Left renal cortex interstitium (tissue), 4 donors: ENCODE measurements around the gene ACOXL. TPM values are rescaled to one million over a fixed set of nuclear protein-coding genes. Genes with fewer than 3 reads are reported as not detected.

Experiments used
- DNase-seq, 4 donors: peaks; one replicate each; pipeline ENCODE4 v3.0.0-alpha.2; 2013; ENCODE audit warnings: low read depth in 4 of 4, low spot score in 2 of 4, missing footprints in 1 of 4
- polyA plus RNA-seq, 4 donors: library from polyadenylated mRNA; unstranded; fragments of 120-200 nt; gene quantifications; one replicate each; pipeline ENCODE4 v1.2.1, GENCODE V29; 2013; ENCODE audit not compliant: insufficient read length in 4 of 4

The ACOXL gene
- polyA plus RNA-seq, 4 donors = 0.43 to 1.2 (median 0.76) TPM

DNA sequence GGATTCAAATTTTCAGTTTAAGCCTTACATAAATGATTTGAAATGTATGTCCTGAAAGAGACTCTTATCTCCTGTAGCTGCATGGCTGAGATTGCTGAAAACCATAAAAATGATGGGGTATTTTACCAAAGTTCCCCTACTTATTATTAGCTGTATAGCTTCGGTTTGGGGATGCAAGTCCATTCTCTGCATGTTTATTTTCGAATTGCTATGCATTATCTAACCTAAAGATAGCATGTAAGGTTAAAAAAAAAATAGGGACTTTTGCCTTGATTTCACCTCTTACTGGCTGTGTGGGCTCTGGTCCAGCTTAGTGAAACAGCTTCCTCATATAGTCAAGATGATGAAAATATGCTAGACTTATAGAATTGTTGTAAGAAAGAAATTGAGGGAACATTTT is 14.0 kb upstream of the ACOXL start:
- no peak for DNase-seq

DNA sequence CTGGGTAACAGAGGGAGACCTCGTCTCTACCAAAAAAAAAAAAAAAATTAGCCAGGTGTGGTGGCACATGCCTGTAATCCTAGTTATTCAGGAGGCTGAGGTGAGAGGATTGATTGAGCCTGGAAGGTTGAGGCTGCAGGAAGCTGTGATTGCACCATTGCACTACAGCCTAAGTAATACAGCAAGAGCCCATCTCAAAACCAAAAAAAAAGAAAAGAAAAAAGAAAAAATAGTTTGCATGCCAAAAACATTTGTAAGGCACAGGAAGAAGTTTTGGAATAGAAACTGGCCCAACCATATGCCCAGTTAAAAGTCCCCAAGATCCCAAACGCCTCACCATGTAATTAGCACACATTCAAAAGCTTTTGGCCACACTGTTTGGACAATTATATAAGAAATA is 13.4 kb upstream of the ACOXL start:
- DNase-seq = no peak

DNA sequence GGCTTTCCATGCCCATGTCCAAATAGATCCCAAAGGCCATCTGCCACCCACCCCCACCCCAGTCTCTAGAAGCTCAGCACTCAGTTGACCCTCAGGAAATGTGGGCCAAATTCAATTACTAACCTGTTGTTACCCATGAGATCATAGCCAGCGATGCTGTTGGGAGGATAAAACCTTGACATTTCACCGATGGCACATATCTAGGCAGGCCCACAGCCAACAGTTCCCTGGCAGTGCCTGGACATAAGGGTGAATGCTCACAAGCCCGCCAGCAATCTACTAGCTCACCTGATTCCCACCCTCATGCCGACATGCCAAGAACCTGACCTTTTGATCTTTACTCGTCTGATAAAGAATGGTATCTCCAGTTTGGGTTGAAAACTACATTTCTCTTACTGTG is 11.8 kb upstream of the ACOXL start:
- no peak for DNase-seq

DNA sequence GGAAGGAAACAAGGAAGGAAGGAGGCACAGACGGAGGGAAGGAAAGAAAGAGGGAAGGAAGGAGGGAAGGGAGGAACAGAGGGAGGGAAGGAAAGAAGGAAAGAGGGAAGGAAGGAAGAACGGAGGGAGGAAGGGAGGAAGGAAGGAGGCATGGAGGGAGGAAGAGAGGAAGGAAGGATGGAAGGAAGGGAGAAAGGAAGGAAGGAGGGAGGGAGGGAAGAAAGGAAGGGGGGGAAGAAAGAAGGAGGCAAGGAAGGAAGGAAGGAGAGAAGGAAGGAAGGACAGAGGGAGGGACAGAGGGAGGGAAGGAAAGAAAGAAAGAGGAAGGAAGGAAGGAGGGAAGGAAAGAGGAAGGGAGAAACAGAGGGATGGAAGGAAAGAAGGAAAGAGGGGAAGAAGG is 7.6 kb upstream of the ACOXL start:
- no peak for DNase-seq

DNA sequence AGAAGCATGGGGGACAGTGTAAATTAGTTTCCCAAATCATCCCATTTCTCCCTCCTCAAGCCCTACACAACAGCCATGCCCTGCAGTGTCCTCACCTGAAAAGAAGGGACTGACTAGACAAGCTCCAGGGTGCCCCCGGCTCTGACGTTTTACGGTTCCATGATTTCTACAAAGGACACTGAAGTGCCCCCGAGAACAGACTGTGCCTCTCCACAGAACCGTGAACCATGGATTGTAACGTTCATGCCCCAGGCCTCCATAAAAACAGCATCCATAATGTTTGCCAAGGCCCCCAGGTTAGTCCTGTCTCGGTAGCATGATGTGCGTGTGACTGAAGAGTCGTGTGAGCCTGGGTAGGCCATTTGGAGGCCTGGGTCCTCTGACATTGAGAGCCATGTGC is 7.0 kb upstream of the ACOXL start:
- DNase-seq = no peak

DNA sequence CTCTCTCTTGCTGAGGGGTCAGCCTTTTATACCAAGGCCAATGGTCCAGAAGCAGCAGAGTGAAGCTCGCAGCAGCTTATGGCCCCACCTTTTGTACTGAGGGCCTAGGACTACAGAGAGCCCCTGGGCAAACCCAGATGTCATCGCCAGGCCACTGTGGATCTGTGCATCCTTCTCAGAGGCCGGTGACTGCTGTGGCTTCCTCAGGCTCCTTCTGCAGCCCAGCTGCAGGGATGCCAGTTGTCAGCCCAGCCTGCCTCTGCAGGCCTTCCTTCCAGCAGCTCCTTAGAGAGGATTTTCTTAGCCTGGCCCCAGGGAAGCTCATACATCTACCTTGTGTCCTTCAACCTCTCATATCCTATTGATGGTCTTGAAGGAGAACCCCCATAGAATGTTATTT is 6.5 kb upstream of the ACOXL start:
- DNase-seq = no peak

DNA sequence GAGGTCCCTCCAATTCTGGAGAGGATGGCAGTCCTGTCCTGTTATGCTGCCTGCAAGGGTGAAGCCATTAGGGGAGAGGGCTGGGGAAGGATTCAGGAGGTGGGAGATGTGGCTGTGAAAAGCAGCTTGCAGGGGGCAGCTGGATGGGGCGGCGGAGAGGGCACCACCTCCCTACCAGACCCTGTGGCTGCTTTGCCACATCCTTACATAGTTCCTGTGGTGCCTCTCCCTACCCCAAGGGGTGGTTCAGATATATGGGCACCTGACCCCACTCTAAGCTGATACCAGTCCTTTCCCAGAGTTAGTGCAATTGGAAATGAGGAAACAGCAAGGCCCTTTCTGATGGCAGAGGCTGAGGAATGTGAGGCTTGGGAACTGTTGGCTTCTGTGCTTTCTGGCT is 6.1 kb upstream of the ACOXL start:
- DNase-seq = no peak

DNA sequence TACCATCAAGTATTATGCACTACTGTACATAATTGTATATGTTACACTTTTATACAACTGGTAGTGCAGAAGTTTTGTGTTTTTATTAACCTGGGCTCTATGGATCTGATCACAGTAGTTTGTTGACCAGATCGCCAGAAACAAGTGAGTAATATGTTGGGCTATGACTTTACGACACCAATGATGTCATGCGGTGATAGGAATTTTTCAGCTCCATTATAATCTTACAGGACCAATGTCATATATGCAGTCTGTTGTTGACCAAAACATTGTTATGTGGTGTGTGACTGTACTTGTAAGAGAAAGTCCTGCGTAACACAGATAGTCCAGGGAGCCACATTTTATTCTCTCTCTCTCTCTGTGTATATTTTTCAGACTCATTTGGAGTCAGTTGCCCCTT is 4.5 kb upstream of the ACOXL start:
- no peak for DNase-seq

DNA sequence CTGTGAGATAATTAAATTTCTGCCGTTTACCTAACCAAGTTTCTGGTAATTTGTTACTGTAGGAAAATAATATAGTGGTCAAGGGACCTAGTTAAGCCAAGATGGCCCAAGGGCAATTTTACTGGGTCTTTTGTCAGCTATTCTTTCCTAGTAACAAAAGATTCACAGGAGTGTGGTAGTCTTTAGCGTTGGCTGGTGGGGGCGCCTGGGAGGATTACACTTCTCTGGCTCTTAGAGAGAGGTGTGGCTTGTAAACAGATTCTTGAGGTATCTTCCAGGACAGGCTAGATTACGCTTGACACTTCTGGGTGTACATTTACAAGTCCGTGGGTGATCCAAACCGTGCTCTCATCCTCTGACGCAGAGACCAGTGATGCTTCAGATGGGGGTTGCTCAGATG is 3.3 kb upstream of the ACOXL start:
- DNase-seq = no peak

DNA sequence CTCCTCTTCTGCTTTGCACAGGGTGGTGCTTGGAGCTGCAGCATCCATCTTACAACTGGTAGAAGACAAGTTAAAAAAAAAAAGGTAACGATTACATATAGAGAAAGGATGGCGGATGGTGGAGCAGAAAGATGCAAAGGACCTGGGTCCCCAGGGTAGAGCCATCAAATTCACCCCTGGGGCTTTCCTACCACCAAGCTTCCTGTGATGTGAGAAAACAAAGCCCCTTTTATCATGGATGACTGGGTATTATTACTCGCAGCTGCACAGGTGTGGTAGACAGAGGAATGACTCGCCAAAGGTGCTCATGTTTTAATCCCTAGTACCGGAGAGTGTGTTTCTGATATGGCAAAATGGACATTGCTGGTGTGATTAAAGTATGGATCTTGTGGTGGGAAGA is 1.3 kb upstream of the ACOXL start:
- no peak for DNase-seq

DNA sequence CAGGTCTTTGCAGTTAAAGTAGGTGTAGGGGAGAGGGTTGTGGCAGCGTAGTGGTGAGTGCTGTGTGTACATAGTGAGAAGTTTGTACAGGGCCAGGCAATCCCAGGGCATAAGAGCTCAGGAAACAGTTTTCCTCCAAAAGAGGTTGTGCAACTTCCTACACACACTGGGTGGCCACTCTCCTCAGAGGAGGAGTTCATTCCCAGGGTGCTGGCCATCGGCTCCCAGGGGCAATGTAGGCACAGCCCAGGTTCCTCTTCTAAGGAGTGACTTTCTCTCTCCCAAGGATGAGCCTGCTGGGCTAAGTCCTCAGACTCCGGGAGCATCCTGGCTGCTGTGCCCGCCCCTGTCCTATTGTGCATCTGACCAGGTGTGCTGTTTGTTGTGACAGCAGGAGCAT is 3.0 kb downstream of the ACOXL start:
- DNase-seq = no peak

DNA sequence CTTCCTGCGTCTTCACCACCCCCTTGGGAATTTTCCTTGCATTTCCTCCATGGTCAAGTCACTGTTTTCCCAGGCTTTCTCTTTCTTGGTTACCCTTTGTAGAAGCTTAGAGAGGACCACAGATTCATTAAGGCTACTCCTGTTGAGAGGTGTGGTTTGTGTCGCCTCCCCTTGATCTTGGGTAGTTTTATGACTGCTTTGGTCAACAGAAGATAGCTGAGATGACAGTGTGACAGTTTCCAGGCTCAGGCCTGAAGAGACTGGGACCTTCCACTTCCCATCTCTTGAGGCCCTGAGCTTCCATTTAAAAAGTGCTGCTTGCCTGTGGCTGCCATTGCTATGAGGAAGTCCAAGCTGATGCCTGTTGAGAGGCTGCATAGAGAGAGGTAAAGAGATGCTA is 5.4 kb downstream of the ACOXL start:
- DNase-seq = no peak

DNA sequence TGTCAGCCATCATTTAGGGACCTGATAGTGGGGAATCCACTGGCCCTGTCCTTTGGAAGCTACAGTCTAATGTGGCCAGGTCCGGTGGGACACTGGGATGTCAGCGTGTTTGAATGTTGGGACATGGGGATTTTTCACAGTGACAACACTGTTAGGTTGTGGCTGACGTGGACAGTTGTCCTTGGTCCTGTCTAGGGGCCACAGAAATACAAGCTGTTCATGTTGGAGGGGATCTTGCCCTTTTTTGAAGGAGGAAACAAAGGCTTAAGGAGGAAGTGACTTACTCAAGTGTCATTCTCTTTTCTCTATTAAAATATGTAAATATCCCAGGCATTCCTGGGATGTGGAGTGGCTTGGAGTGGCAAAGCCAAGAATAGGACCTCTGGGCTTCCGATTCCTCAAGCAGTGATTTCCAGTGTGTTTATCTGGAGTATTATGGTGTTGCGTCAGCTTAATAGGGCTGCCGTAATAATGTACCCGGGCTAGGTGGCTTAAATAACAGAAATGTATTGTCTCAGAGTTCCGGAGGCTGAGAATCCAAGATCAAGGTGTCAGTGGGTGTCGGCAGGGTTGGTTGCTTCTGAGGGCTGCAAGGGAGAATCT is 8.5 kb downstream of the ACOXL start:
- DNase-seq = no peak

DNA sequence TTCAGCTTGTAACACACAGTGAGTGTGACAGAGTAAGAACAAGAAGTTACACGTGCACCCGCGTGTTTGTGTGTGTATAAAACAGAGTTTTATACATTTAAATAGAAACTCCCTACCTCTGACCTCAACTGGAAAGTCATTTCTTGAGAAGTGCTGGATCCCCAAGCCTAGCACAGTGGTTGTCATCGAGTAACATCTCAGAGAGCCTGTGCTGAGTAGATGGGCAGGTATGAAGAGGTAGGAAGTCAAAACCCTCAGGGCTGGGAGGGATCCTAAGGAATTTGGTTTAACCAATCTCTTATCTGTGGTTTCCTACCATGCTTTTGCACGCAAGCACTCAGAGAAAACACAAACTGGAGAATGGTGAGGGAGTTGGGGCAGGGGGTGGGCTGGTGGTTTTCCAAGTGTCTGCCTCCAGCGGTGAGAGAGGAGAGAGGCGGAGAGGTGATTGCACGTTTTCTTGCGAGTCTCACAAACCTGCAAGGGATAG is 9.2 kb downstream of the ACOXL start:
- no peak for DNase-seq

DNA sequence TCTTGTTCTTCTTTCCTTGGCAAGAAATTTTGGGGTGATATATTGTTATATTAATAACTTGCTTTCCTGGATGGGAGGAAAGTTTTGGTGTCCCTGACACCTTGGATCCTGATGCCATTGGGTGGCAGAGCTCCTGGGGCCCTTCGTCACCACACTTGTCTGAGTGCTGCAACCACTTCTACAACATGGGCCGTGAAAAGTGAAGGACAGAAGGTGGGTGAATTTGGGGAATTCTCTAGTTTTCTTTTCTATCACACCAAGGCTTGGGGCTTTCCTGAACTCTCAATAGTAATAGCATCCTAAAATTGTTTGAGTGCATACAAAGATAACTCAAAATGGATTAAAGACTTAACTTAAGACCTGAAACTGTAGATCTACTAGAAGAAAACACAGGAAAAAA is 10.0 kb downstream of the ACOXL start:
- no peak for DNase-seq

DNA sequence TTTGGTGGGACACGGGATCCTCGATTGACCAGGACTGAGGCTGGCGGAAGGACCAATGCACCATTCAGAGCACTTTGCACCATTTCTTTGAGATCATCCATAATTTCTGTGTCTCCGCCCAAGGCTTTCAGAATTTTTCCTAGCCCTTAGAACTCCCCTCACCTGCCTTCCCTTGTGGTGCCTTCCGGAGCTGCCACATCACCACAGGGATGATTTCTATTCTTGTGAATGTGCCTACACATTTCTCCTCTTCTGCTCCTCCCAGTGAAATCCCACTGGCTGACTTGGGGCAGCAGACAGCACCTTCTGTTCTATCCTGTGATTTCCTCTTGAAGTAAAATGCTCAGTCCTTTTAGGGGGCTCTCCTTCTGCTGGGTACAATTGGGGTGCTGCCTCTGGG is 11.2 kb downstream of the ACOXL start:
- DNase-seq = no peak

DNA sequence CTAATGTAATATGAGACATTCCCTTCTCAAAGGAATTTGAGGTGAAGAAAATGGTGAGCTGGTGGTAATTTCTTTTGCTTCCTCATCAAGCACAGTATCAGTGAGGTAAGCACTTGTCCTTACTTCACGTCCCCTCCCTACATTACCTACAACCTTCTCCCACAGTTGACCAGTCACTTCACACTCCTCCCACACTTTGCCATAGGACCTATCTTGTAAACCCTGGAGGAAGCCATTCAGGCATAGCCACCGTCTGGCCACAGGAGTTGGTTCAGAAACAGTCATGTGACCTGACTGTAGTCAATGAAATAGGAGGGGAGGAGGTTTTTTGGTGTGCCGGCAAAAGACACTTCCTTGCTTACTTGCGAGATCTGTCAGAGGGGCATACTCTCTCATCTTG is 12.1 kb downstream of the ACOXL start:
- no peak for DNase-seq

DNA sequence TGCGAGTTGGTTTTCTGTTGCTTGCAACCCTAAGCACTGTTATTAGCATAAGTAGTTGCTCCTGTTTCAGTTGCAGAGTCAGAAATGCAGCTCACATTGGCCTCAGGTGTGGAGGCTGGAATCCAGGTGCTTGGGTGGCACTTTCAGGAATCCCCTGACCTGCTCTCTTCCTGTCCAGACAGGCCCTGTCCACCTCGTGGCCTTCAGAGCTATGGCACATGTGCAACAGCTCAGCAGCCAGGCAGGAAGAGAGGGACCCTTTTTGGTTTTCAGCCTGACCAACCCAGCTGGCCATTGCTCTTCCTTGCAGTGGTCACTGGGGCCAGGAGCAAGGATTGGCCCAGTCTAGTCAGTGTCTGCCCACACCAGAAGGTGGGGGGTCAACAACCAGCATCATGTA is 12.7 kb downstream of the ACOXL start:
- DNase-seq = no peak

DNA sequence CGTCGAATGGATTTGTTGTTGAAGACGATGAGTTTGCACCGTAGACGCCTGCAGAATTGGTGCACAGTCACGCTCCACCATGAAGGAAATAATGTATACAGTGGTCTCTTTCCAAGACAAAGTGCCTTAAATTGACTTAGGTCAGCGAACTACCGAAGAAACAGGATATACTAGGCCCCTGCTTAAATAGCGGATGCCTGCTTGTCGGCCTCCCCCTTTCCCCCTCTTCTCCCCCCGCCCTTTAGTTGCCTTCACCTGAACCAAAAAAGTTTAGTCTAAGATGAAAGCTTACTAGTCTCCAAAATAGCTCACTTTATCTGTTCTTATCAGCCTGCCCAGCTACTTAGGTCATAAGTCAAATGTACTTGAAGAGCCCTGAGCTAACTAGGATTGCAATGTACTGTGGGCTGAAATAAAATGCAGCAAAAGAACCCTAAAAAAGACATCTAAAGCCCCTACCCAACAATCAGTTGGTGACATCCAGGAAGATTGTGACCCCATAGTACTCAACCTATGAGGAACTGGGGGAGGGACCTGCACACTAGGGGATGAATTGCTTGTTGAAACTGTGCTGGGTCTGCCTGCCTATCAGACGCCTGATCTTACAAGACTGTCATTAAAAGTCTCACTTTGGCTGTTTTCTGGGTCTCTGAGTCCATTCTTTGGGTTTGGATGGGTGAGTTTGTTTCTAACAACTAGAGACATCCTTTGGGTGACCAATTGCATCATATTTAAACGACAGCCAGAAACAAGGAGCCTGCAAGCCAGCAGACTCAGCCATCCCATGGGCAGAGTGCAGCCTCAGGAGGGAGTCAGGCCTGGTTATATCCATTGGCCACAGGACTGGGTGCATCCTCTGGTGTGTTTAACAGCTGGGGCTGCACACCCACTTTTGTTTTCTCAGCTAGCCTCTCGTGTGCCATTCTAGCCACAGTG is 14.5 kb downstream of the ACOXL start:
- DNase-seq = no peak

DNA sequence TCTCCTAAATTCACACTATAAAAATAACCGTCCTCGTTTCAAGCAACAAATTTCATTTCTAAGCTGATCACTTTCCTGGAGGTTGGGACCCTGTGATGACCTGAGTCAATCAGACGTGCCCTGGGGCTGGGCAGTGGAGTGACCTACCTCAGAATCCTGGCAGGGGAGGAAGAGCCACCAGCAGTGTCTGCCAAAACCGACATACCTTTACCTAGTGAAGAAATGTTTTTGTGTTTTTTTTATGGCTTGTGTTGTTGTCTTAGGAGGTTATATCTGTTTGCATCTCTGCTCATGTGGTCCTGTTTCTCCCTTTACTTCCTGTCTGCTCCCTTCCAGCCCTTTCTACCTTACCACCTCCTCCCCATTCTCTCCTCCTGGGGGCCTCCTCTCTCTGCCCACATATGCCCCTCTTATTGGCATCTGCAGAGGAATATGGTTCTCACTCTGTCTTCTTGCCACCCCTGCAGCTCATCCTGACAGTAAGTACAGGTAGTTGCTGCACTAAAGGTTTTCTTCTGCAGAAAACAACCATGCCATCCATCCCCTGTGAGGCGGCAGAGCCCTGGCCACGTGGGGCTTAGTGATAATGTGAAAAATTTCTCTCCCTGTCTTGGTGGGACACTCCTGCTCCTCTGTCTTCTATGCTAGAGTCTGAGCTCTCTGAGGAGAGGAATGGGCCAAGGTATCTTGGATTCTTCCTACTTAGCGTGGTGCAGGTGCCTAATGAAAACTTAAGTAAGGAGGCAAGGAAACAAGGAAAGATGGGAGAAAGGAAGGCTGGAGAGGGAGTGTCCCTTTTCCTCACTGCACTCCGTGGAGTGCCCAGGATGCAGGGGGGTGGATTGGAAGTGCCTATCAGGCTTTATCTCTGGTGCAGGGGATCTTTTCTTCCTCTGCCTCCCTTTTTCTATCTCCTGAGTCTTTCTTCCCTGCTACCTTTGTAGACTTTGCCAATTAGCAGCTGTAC is 15.4 kb downstream of the ACOXL start:
- DNase-seq = no peak

DNA sequence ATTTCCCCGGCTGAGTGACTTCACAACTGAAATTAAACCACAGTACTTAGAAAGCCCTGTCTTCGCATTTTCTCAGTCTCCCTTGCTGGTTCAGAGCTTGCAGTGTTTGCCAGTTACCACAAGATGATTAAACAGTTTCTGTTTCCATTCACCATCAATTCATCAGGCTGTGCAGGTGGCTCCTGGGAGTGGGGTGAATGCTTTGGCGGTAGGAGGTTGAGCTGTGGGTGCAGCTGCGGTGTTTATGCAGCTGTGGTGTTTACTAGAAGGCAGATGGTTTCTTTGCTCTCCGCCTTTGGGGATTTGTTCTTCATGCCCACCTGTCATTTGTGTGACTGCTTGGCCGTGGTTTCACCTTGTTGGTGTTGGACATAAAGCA is 16.1 kb downstream of the ACOXL start:
- DNase-seq = no peak
